ENCODE measurements around the gene SLC44A1. TPM values are rescaled to one million over a fixed set of nuclear protein-coding genes. Genes with fewer than 3 reads are reported as not detected.

Gene SLC44A1
- total and polyA plus RNA-seq, 10 of the 15 experiments (the other 5 are each of a cell fraction or from before 2014, with no cell fraction given), result 2.4 to 21.2 (median 12.4) TPM

DNA sequence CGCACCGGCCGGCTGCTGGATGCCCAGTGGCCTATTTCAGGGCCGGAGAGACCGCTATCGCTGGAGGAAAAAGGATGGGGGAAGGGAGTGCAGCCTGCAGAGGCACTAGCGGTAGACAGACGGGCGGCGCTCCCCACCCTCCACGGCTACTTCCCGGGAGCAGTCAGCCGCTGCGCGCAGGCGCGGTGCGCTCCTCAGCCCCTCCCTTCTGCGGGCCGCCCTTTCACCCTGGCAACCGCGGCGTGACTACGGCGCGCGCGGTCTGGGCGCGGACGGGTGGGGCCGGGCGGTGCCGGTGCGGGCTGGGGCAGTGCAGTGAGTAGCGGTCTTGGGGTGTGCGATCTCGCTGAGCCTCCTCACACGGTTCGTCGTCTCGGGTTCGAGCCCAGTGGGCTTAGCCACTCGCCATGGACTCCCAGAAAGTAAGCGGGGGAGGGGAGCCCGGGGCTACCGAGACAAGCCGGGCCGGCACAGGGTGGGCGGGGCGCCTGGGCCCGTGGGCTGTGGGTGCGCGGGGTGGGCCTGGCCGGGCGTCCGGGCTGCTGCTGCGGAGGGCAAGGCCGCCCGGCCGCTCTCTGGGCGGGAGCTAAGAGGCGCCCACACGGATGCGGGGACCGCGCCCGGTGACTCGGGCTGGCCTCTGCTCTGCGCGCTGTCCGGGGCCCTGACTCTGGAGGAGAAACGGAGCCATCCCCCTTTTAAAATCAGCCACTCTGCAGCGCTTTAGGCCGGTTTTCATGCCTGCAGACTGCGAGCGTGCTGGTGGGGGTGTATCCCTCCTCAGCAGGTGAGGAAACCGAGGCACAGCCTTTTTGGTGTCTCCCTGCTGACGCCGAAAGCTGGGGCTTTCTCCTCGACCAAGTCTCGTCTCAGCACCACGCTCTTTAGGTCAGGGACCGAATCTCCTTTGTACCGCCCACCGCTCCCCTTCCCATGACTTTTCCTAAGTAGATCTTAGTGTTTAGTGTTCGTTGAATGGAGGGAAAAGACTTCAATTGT lies 203.7 kb downstream of the SLC44A1 start, which contains the start of gene FSD1L (continued):
- TF ChIP-seq, protein P1, sequence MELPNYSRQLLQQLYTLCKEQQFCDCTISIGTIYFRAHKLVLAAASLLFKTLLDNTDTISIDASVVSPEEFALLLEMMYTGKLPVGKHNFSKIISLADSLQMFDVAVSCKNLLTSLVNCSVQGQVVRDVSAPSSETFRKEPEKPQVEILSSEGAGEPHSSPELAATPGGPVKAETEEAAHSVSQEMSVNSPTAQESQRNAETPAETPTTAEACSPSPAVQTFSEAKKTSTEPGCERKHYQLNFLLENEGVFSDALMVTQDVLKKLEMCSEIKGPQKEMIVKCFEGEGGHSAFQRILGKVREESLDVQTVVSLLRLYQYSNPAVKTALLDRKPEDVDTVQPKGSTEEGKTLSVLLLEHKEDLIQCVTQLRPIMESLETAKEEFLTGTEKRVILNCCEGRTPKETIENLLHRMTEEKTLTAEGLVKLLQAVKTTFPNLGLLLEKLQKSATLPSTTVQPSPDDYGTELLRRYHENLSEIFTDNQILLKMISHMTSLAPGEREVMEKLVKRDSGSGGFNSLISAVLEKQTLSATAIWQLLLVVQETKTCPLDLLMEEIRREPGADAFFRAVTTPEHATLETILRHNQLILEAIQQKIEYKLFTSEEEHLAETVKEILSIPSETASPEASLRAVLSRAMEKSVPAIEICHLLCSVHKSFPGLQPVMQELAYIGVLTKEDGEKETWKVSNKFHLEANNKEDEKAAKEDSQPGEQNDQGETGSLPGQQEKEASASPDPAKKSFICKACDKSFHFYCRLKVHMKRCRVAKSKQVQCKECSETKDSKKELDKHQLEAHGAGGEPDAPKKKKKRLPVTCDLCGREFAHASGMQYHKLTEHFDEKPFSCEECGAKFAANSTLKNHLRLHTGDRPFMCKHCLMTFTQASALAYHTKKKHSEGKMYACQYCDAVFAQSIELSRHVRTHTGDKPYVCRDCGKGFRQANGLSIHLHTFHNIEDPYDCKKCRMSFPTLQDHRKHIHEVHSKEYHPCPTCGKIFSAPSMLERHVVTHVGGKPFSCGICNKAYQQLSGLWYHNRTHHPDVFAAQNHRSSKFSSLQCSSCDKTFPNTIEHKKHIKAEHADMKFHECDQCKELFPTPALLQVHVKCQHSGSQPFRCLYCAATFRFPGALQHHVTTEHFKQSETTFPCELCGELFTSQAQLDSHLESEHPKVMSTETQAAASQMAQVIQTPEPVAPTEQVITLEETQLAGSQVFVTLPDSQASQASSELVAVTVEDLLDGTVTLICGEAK (IDR thresholded peaks at IDR 0.05; ENCODE audit: borderline replicate concordance), result no peak
- TF ChIP-seq HCFC1 (IDR thresholded peaks at IDR 0.05; ENCODE audit: low read length), result no peak
- TF ChIP-seq, protein P2, sequence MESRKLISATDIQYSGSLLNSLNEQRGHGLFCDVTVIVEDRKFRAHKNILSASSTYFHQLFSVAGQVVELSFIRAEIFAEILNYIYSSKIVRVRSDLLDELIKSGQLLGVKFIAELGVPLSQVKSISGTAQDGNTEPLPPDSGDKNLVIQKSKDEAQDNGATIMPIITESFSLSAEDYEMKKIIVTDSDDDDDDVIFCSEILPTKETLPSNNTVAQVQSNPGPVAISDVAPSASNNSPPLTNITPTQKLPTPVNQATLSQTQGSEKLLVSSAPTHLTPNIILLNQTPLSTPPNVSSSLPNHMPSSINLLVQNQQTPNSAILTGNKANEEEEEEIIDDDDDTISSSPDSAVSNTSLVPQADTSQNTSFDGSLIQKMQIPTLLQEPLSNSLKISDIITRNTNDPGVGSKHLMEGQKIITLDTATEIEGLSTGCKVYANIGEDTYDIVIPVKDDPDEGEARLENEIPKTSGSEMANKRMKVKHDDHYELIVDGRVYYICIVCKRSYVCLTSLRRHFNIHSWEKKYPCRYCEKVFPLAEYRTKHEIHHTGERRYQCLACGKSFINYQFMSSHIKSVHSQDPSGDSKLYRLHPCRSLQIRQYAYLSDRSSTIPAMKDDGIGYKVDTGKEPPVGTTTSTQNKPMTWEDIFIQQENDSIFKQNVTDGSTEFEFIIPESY (IDR thresholded peaks at IDR 0.05), result no peak
- TF ChIP-seq TCF3 (IDR thresholded peaks at IDR 0.05; ENCODE audit: borderline replicate concordance, insufficient read depth, low read depth, low read length), result no peak
- TF ChIP-seq, protein P3, sequence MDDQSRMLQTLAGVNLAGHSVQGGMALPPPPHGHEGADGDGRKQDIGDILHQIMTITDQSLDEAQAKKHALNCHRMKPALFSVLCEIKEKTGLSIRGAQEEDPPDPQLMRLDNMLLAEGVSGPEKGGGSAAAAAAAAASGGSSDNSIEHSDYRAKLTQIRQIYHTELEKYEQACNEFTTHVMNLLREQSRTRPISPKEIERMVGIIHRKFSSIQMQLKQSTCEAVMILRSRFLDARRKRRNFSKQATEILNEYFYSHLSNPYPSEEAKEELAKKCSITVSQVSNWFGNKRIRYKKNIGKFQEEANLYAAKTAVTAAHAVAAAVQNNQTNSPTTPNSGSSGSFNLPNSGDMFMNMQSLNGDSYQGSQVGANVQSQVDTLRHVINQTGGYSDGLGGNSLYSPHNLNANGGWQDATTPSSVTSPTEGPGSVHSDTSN (IDR thresholded peaks at IDR 0.05; ENCODE audit: insufficient replicate concordance, low read depth, low read length), result no peak
- peak; percentile 84 for TF ChIP-seq BMI1 (IDR thresholded peaks at IDR 0.05; ENCODE audit: borderline replicate concordance)
- no peak for TF ChIP-seq SREBF1 (IDR thresholded peaks at IDR 0.05; ENCODE audit: low read length)
- no peak for TF ChIP-seq HDGF (IDR thresholded peaks at IDR 0.05)
- TF ChIP-seq CEBPB (IDR thresholded peaks at IDR 0.05; ENCODE audit: borderline replicate concordance in 1 of 2, low read depth in 2 of 2, low read length in 2 of 2), result no peak
- TF ChIP-seq SIX5 (IDR thresholded peaks at IDR 0.05; ENCODE audit: low read depth, low read length, severe bottlenecking), result no peak
- TF ChIP-seq NR2C1 (IDR thresholded peaks at IDR 0.05), result peak; percentile 88
- TF ChIP-seq BHLHE40 (IDR thresholded peaks at IDR 0.05; ENCODE audit: borderline replicate concordance in 1 of 2, low read depth in 2 of 2, low read length in 1 of 2), result peak; percentile 81 to 91
- TF ChIP-seq PAX8 (IDR thresholded peaks at IDR 0.05), result no peak
- no peak for TF ChIP-seq RELA (IDR thresholded peaks at IDR 0.05; ENCODE audit: borderline replicate concordance, partially characterized antibody)
- peak; percentile 23; the same call in 1 of the 2 replicates for TF ChIP-seq CBFB (IDR thresholded peaks at IDR 0.05; ENCODE audit: low read depth)
- TF ChIP-seq SMARCA5 (IDR thresholded peaks at IDR 0.05), result no peak
- TF ChIP-seq RB1 (IDR thresholded peaks at IDR 0.05; ENCODE audit: borderline replicate concordance), result peak; percentile 81; the same call in 1 of the 2 replicates
- TF ChIP-seq EP300 (IDR thresholded peaks at IDR 0.05; ENCODE audit: borderline replicate concordance in 1 of 2, control insufficient read depth in 1 of 2, low read depth in 2 of 2, low read length in 2 of 2), result no peak

Measured in GM12878 (cell line).